Measurements from ENCODE around the gene GNG12.

The GNG12 gene

DNA sequence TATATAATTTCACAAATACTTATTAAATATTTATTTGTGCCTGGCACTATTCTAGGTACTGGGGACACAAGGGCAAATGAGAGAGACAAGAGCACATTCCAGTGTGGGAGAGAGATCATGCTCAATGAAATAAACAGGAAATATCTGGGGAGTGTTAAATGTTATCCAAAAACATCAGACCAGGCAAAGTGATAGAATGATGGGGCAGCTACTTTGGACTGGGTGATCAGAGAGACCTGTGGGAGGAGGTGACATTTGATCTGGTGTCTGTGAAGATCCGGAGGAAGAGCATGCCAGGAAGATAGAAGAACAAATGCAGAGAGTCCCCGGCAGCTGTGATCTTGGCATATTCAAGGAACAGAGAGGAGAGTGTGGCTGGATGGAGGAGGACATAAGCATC lies 27.5 kb upstream of the GNG12 start:
- no peak for TF ChIP-seq Cebpa-rat (IDR thresholded peaks at IDR 0.05)
- no peaks in the 10 kb centered on the region for H3K9me3 ChIP-seq
- no peaks in the 10 kb centered on the region for H4K20me1 ChIP-seq

GRCh38 chr1:67856921-67857320 lies 23.7 kb upstream of the GNG12 start:
- Histone ChIP-seq H3K4me2 (peak overlapping the region; percentile 56), H3K36me3 (no peaks in the 10 kb centered on the region), H3K27ac (no peak overlapping the region), H3K9me3 (no peaks in the 10 kb centered on the region), H4K20me1 (no peaks in the 10 kb centered on the region), H3K27me3 (no peaks in the 10 kb centered on the region), H3K9ac (no peak overlapping the region; the same call in 1 of the 2 replicates), H3K4me1 (peaks cover 32% of the 10 kb centered on the region), H3K4me3 (no peak overlapping the region)
- no peak for TF ChIP-seq Cebpa-rat (IDR thresholded peaks at IDR 0.05)

More for the DNA sequence above, 27.5 kb upstream of the GNG12 start:
- H3K4me1 ChIP-seq, result peaks cover 19% of the 10 kb centered on the region
- no peak overlapping the region for H3K27ac ChIP-seq
- H3K27me3 ChIP-seq, result no peaks in the 10 kb centered on the region
- H3K9ac ChIP-seq, result no peak overlapping the region
- no peak overlapping the region for H3K4me3 ChIP-seq
- no peaks in the 10 kb centered on the region for H3K36me3 ChIP-seq
- H3K4me2 ChIP-seq, result no peak overlapping the region

DNA sequence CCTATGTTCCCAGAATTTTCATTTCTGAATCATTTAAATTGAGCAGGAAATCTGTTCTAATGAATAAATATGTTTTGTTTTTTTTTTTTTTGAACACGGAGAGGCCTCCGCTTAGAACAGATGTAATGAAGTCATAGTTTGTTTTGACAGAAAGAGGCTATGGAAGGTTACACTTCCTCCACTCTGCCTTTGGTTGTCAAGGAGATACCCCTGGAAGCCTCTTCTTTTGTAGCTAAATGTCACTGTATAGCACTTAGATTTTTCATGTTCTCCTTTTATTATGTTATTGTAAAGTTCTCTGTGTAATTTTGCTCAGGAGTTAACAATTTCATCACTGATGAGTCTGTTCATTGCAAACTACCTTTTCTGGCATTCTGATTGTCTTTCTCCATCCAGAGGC lies 22.7 kb upstream of the GNG12 start:
- Histone ChIP-seq H3K36me3 (no peaks in the 10 kb centered on the region), H3K4me2 (peak overlapping the region; percentile 56), H4K20me1 (no peaks in the 10 kb centered on the region)

GRCh38 chr1:67855444-67855843 lies 22.2 kb upstream of the GNG12 start:
- Histone ChIP-seq H3K9ac (no peak overlapping the region), H4K20me1 (no peaks in the 10 kb centered on the region), H3K36me3 (no peaks in the 10 kb centered on the region), H3K4me3 (no peak overlapping the region), H3K4me1 (peaks cover 32% of the 10 kb centered on the region), H3K27ac (no peak overlapping the region; the same call in 1 of the 2 replicates), H3K4me2 (peak overlapping the region; percentile 56), H3K9me3 (no peaks in the 10 kb centered on the region), H3K27me3 (no peaks in the 10 kb centered on the region)
- no peak for TF ChIP-seq Cebpa-rat (IDR thresholded peaks at IDR 0.05)

More for the DNA sequence above, 22.7 kb upstream of the GNG12 start:
- no peaks in the 10 kb centered on the region for H3K9me3 ChIP-seq
- no peak overlapping the region; the same call in 1 of the 2 replicates for H3K27ac ChIP-seq
- H3K4me1 ChIP-seq, result peaks cover 32% of the 10 kb centered on the region
- no peak for TF ChIP-seq Cebpa-rat (IDR thresholded peaks at IDR 0.05)
- H3K27me3 ChIP-seq, result no peaks in the 10 kb centered on the region
- H3K4me3 ChIP-seq, result no peak overlapping the region
- no peak overlapping the region for H3K9ac ChIP-seq

GRCh38 chr1:67853704-67854103 lies 20.4 kb upstream of the GNG12 start:
- H3K4me2 ChIP-seq, result no peak overlapping the region
- no peak overlapping the region for H3K4me3 ChIP-seq
- H3K27me3 ChIP-seq, result no peaks in the 10 kb centered on the region
- H3K27ac ChIP-seq, result no peak overlapping the region
- no peak overlapping the region for H3K9ac ChIP-seq
- TF ChIP-seq Cebpa-rat (IDR thresholded peaks at IDR 0.05), result no peak
- H3K36me3 ChIP-seq, result no peaks in the 10 kb centered on the region
- H4K20me1 ChIP-seq, result no peaks in the 10 kb centered on the region
- H3K9me3 ChIP-seq, result no peaks in the 10 kb centered on the region
- H3K4me1 ChIP-seq, result peaks cover 32% of the 10 kb centered on the region

GRCh38 chr1:67851800-67852199 lies 18.5 kb upstream of the GNG12 start:
- H4K20me1 ChIP-seq, result no peaks in the 10 kb centered on the region
- H3K27ac ChIP-seq, result no peak overlapping the region
- no peaks in the 10 kb centered on the region for H3K9me3 ChIP-seq
- peaks cover 23% of the 10 kb centered on the region for H3K4me1 ChIP-seq
- H3K9ac ChIP-seq, result no peak overlapping the region
- no peaks in the 10 kb centered on the region for H3K36me3 ChIP-seq
- no peak overlapping the region for H3K4me2 ChIP-seq
- no peak overlapping the region for H3K4me3 ChIP-seq
- H3K27me3 ChIP-seq, result no peaks in the 10 kb centered on the region
- no peak for TF ChIP-seq Cebpa-rat (IDR thresholded peaks at IDR 0.05)

DNA sequence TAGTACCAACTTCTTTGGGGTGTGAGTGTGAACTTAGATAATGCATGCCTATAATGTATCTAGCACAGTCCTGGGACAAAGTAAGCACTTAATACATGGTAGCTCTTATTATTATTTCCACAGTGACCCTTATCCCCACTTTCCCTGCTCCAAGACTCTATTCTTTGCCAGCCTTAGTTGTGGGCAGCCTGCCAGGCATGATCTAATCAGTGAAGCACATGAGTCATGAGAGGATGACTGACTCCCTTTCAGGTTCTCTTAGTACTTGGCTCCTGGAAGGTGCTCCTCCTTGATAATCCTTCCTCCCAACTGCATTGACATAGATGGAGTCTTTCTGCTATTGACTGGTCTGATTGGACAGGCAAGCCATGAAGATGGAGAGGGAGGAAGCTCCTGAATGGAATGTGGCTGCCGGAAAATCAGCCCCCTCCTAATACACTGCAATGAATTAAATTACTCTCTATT lies 17.4 kb upstream of the GNG12 start:
- Histone ChIP-seq H3K9me3 (no peaks in the 10 kb centered on the region), H3K9ac (no peak overlapping the region), H3K27me3 (no peaks in the 10 kb centered on the region), H3K27ac (no peak overlapping the region), H3K36me3 (no peaks in the 10 kb centered on the region), H3K4me3 (no peak overlapping the region), H4K20me1 (no peaks in the 10 kb centered on the region), H3K4me2 (no peak overlapping the region), H3K4me1 (peaks cover 11% of the 10 kb centered on the region)
- no peak for TF ChIP-seq Cebpa-rat (IDR thresholded peaks at IDR 0.05)

- H3K27ac ChIP-seq, result no peak overlapping the region
- H3K4me2 ChIP-seq, result no peak overlapping the region
- peaks cover 7% of the 10 kb centered on the region for H3K4me1 ChIP-seq
- H3K9me3 ChIP-seq, result no peaks in the 10 kb centered on the region
- no peak for TF ChIP-seq Cebpa-rat (IDR thresholded peaks at IDR 0.05)
- H4K20me1 ChIP-seq, result no peaks in the 10 kb centered on the region
- no peaks in the 10 kb centered on the region for H3K36me3 ChIP-seq
- no peaks in the 10 kb centered on the region for H3K27me3 ChIP-seq
- H3K9ac ChIP-seq, result no peak overlapping the region
- H3K4me3 ChIP-seq, result no peak overlapping the region
These were observed 16.9 kb upstream of the GNG12 start for GRCh38 chr1:67850151-67850551.

DNA sequence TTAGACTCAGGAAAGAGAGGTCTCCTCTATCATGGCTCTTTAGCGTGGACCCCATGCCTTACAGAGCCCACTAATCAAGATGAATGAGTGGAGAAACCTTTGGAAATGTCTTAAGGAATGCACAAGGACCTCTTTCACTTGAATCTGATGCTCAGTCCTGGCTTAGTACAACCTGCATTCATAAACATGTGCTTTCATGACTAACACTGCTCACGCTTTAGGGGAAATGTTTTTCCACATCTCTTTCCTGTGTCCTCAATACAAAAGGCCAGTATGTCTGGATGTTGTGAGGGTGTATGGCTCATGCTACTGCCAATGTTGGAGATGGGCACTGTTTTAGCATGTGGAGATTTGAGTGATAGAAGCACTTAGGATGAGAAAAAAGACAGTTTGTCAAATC lies 14.2 kb upstream of the GNG12 start:
- no peaks in the 10 kb centered on the region for H3K27me3 ChIP-seq
- H3K27ac ChIP-seq, result no peak overlapping the region
- no peaks in the 10 kb centered on the region for H3K9me3 ChIP-seq
- H3K9ac ChIP-seq, result no peak overlapping the region
- no peak overlapping the region for H3K4me2 ChIP-seq
- no peaks in the 10 kb centered on the region for H3K4me1 ChIP-seq
- TF ChIP-seq Cebpa-rat (IDR thresholded peaks at IDR 0.05), result no peak
- H3K36me3 ChIP-seq, result no peaks in the 10 kb centered on the region
- H4K20me1 ChIP-seq, result no peaks in the 10 kb centered on the region
- H3K4me3 ChIP-seq, result no peak overlapping the region

DNA sequence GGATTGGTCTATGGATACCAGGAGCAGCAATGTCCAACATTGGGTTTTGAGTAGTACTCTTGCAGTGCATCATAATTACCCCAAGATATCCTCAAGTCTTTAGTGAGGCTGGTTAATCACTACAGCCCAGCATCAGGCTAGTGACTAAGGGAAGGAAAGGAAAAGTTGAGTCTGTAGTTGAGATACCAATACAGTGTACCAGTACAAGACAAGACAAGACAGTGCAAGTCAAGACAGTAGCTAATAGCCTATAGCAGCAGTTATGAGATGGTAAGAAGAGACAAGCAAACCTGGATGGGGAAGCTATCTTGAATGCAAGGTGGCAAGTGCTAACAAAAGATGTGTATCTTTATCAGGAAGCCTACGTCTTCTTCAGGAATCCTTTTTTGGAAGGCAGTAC lies 13.3 kb upstream of the GNG12 start:
- no peak for TF ChIP-seq Cebpa-rat (IDR thresholded peaks at IDR 0.05)
- Histone ChIP-seq H3K4me1 (no peaks in the 10 kb centered on the region), H3K4me2 (no peak overlapping the region), H3K9ac (no peak overlapping the region), H3K27ac (no peak overlapping the region), H3K4me3 (no peak overlapping the region), H3K36me3 (no peaks in the 10 kb centered on the region), H3K9me3 (no peaks in the 10 kb centered on the region), H3K27me3 (no peaks in the 10 kb centered on the region), H4K20me1 (no peaks in the 10 kb centered on the region)

DNA sequence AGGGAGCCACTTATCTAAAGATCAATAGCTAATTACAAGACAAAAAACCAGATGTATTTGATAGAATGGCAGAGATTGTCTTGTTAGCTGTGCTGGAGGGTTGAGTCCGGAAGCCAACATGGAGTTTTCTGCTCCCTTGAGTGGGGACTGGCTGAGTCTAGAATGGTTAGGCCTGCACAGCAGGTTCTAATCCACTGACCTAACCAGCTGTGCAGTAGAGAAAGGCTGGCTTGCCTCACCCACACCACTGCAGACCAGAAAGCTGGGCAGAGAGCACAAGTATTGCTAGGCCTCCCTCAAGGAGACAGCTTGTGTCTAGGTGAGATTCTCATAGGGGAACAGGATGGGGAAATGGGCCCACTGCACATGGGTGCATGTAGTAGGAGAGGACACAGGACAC lies 11.7 kb upstream of the GNG12 start:
- Histone ChIP-seq H3K4me2 (no peak overlapping the region), H3K27ac (no peak overlapping the region)

More for the DNA sequence above, 11.7 kb upstream of the GNG12 start:
- H3K4me3 ChIP-seq, result no peak overlapping the region
- no peaks in the 10 kb centered on the region for H3K36me3 ChIP-seq
- H3K9me3 ChIP-seq, result no peaks in the 10 kb centered on the region
- no peak overlapping the region for H3K9ac ChIP-seq
- H3K27me3 ChIP-seq, result no peaks in the 10 kb centered on the region
- H3K4me1 ChIP-seq, result no peaks in the 10 kb centered on the region
- H4K20me1 ChIP-seq, result no peaks in the 10 kb centered on the region
- TF ChIP-seq Cebpa-rat (IDR thresholded peaks at IDR 0.05), result no peak

Data from BLaER1 (cell line).